ENCODE measurements around the gene FBLN1.

- TF ChIP-seq CTCF (conservative IDR thresholded peaks at IDR 0.05) (no peak), EZH2 (IDR thresholded peaks at IDR 0.05; ENCODE audit: low read depth) (no peak)
Measured at GRCh38 chr22:45547016-45547345, 44.3 kb downstream of the FBLN1 start.

All from PC-9 (cell line).